ENCODE data around the gene PPP1R2C.

PPP1R2C gene

GRCh38 chrX:42778096-42778495, at the start of gene PPP1R2C:
PPP1R2C (minus strand) TSS chrX:42778163; CDS start chrX:42778079, 84 bp downstream.
- Histone ChIP-seq H3K36me3 (replicated peaks) (no peaks in the 10 kb centered on the region), H3K27ac (no peak within 1 kb of the TSS), H3K27me3 (replicated peaks) (no peaks in the 10 kb centered on the region), H3K4me3 (ENCODE audit: low read depth, low read length) (no peak within 1 kb of the TSS)
- in situ Hi-C loops (cut with HindIII; ENCODE audit: low pct_ligation_motif_present, low sequenced_read_pairs), result no loop called here
- TF ChIP-seq CTCF (IDR thresholded peaks at IDR 0.05; ENCODE audit: low read depth, low read length, missing control alignments), result no peak
- DNase-seq, result no peak

GRCh38 chrX:42825201-42825600, 47.2 kb upstream of the PPP1R2C start:
- Histone ChIP-seq H3K27me3 (replicated peaks) (no peaks in the 10 kb centered on the region), H3K27ac (no peak overlapping the region), H3K4me3 (ENCODE audit: low read depth, low read length) (no peak overlapping the region), H3K36me3 (replicated peaks) (no peaks in the 10 kb centered on the region)
- no peak for DNase-seq
- in situ Hi-C loops (cut with HindIII; ENCODE audit: low pct_ligation_motif_present, low sequenced_read_pairs), result no loop called here
- TF ChIP-seq CTCF (IDR thresholded peaks at IDR 0.05; ENCODE audit: low read depth, low read length, missing control alignments), result no peak

- TF ChIP-seq CTCF (IDR thresholded peaks at IDR 0.05; ENCODE audit: low read depth, low read length, missing control alignments), result no peak
- in situ Hi-C loops (cut with HindIII; ENCODE audit: low pct_ligation_motif_present, low sequenced_read_pairs), result no loop called here
- Histone ChIP-seq H3K36me3 (replicated peaks) (no peaks in the 10 kb centered on the region), H3K4me3 (ENCODE audit: low read depth, low read length) (no peak overlapping the region), H3K27ac (no peak overlapping the region), H3K27me3 (replicated peaks) (no peaks in the 10 kb centered on the region)
- DNase-seq, result no peak
Observed at GRCh38 chrX:42824541-42824940, 46.6 kb upstream of the PPP1R2C start.

GRCh38 chrX:42823443-42823842, 45.5 kb upstream of the PPP1R2C start:
- no peak overlapping the region for H3K4me3 ChIP-seq (ENCODE audit: low read depth, low read length)
- in situ Hi-C loops (cut with HindIII; ENCODE audit: low pct_ligation_motif_present, low sequenced_read_pairs), result no loop called here
- H3K27me3 ChIP-seq (replicated peaks), result no peaks in the 10 kb centered on the region
- no peak for DNase-seq
- no peaks in the 10 kb centered on the region for H3K36me3 ChIP-seq (replicated peaks)
- H3K27ac ChIP-seq, result no peak overlapping the region
- TF ChIP-seq CTCF (IDR thresholded peaks at IDR 0.05; ENCODE audit: low read depth, low read length, missing control alignments), result no peak

- H3K27me3 ChIP-seq (replicated peaks), result no peaks in the 10 kb centered on the region
- no peak for DNase-seq
- in situ Hi-C loops (cut with HindIII; ENCODE audit: low pct_ligation_motif_present, low sequenced_read_pairs), result no loop called here
- no peak for TF ChIP-seq CTCF (IDR thresholded peaks at IDR 0.05; ENCODE audit: low read depth, low read length, missing control alignments)
- H3K36me3 ChIP-seq (replicated peaks), result no peaks in the 10 kb centered on the region
- H3K27ac ChIP-seq, result no peak overlapping the region
- H3K4me3 ChIP-seq (ENCODE audit: low read depth, low read length), result no peak overlapping the region
Observed at GRCh38 chrX:42821803-42822443, 44.0 kb upstream of the PPP1R2C start.
